ENCODE data around the gene EHBP1.

- no peak for TF ChIP-seq CTCF (conservative IDR thresholded peaks at IDR 0.05; ENCODE audit: low read depth in 2 of 2)
- no peak for TF ChIP-seq REST (IDR thresholded peaks at IDR 0.05; ENCODE audit: unreplicated experiment)
- no peak for TF ChIP-seq ZNF331 (CRISPR knock-in tag; IDR thresholded peaks at IDR 0.05; ENCODE audit: low read depth)
- no peak for TF ChIP-seq ETS1 (IDR thresholded peaks at IDR 0.05)
- TF ChIP-seq EZH2phosphoT487 (IDR thresholded peaks at IDR 0.05; ENCODE audit: unreplicated experiment): no peak
Observed at GRCh38 chr2:63034526-63034925, 329.0 kb downstream of the EHBP1 start.

All from GM23338 (cell line).